NCI-H2196 (cell line): ENCODE measurements around the gene ETV6.

Experiments
- DNase-seq: peaks from one replicate; lab custom pipeline; 2025; ENCODE audit not compliant: unreplicated experiment; lab: John Stamatoyannopoulos, UW

The ETV6 gene

DNA sequence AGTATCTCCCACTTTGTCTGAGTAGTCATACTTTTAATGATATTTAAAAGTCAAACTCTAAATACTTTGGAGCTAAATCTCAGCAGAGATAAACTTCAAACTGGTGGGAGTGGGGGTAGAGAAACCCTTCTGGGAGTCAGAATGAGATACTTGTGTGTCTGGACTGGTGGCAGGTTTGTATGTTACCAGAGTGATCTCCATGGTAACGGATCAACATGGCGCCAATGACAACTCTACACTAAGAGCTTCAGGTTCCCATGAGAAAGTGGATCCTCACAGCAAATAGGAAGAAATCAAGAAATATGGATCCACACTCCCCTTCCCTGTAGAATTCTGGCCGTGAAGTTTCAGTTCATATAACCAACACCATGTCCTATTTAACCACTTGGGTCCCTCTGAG is 121.9 kb downstream of the ETV6 start:
- DNase-seq = peak; percentile 21

GRCh38 chr12:11771895-11772502 is 122.5 kb downstream of the ETV6 start:
- DNase-seq = no peak

DNA sequence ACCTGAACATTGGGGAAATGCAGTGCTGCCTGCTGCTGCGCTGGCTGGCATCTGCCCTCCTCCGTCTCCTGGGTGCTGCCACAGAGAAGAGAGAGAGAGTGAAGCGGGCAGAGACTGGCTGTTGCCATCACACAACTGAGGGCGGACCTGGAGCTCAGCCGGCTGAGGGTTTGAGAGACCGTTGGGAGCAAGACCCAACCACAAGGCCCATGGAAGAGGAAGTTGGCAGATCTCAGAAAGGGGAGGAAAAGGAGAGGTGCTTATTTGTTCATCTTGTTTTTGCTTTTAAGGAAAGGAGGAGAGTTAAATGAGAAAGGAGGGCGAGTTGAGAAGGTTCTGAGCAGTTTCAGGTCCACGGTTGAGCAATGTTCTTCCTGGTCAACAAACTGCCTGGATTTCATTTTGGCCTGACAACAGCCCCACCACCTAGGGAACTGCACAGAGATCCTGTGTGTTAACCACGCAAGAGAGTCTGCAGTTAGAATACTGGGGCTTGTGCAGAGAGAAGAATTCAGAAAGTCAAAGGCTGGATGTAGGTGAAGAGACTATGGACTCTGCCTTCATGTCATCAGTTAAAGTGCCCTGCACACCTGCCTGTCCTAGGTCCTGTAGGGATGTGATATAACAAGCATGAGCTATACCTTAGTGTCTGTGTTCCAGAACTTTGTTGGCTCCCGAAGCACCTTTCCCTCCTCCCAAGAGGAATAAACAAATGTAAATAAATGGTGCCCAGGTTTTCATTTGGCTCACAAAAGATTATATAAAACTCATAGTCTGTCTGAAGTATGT is 124.6 kb downstream of the ETV6 start:
- no peak for DNase-seq

DNA sequence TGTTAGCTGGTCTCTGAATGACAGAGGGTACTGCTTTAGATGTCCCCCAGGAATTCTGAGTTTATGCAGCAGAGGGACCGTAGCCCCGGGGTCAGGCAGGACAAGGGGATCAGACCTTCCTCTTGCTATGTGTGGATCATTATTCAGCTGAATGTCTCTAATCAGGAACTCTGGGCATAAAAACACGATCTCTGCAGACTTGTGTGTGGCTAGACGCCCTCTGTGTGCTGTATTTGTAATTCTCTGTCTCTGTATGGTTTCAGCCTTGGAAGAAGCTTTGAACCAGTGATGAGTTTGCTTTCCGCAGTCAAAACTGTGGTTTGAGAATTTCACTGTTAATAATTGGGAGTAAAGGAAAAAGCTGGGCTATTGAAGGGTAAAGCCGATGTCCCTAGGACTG is 125.3 kb downstream of the ETV6 start:
- DNase-seq = no peak

DNA sequence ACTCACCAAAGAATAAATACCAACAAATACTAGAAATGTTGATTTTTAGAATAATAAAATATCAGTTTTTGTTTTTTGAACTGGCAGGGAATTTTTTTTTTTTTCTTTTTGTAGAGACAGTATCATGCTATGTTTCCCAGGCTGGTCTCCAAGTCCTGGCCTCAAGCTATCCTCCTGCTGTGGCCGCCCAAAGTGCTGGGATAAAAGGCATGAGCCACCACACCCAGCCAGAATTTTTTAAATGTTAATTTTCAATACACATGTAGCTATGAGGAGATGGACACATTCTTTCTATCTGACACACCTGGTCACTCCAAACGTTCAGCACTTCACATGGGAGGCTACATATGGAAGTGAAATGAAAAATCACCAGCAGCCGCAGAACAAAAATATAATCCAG is 126.8 kb downstream of the ETV6 start:
- no peak for DNase-seq

- DNase-seq = no peak
These were observed 128.0 kb downstream of the ETV6 start for GRCh38 chr12:11777451-11777850.

DNA sequence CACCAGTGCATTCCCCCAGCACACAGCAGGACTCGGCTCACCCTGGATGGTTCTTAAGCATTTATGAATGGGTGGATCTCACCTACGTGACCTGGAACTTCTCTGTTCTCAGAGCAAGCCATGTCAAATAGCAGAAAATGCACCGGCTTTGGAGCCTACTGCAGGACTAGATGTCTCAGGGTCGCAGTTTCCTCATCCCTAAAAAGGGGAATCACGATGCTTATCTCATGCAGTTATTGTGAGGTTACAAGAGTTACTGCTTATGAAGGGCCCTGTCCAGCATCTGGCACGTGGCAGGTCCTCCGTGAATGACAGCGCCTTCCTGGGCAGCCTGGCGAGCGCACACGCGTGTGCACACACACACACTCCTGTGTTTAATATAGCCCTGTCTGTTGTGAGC is 128.5 kb downstream of the ETV6 start:
- DNase-seq = no peak

GRCh38 chr12:11778713-11779685 is 129.5 kb downstream of the ETV6 start:
- DNase-seq = no peak

DNA sequence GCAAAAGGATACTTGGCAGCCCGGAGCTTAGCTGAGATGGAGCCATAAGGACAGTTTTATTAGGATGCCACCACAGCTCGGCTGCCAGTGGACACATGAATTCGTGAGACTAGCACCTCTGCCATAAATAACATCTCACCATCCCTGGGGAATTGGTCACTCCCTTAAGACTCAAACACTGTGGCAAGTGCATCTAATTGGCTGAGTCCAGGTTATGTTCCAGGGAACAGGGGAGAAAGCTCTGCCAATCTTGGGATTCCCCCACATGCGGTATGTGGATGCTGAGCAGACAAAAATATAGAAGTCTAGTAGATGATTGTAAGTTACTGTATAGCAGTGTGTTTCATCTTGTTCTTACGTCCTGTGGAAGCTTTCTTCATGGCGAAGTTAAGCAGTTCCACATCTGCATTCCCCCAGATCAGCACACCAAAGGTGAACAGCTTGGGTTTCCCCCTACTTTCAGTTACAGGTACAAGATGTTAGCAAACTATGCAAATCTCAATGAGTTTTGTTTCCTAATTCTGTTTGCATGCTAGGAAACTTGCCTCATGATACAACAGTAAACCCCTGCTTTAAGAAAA is 131.1 kb downstream of the ETV6 start:
- no peak for DNase-seq

GRCh38 chr12:11782914-11783420 is 133.5 kb downstream of the ETV6 start:
- no peak for DNase-seq

- peak; percentile 40 for DNase-seq
These were observed 136.2 kb downstream of the ETV6 start for GRCh38 chr12:11785712-11786111.

GRCh38 chr12:11786638-11787365 is 137.3 kb downstream of the ETV6 start:
- DNase-seq = no peak

GRCh38 chr12:11787437-11787836 is 138.0 kb downstream of the ETV6 start:
- DNase-seq = no peak

DNA sequence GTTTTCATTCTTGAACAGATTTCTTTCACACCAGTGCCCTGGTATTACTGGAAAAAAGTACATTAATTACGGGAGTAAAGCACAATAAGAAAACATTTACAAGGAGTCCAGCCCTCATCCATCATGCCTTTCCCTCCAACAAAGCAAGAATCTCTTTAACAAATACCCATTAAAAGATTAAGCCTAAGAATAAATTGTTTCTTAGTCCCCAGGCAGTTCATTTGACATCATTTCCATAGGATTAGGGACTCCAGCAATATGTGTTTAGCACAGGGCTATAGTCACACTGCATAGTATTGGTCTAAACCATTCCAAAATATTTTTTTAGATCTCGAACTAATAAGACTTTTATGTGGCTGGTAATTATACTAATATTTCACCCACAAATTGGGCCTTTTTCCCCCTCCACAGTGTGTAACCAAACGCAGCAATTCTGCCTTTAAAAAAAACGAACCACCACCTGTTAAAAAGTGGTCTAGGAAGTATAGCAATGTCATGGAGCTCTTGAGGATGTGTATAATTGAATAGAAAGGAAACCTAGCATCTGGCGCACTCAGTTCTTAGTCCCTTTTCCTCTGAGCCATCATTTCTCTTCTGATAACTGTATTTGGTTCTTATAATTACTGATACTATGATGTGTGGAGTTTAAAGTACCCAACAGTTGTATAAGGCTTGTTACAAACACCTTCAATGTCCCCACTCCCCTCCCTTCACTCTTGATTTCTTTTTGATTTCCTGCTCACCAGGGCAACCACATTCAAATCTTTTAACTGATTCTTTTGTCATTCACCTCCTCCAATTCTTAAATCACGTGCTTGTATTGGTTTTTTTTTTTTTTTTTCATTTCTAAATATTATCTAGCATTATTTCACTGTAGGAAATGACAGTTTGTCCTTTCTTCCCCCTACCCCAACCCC is 138.7 kb downstream of the ETV6 start:
- no peak for DNase-seq

DNA sequence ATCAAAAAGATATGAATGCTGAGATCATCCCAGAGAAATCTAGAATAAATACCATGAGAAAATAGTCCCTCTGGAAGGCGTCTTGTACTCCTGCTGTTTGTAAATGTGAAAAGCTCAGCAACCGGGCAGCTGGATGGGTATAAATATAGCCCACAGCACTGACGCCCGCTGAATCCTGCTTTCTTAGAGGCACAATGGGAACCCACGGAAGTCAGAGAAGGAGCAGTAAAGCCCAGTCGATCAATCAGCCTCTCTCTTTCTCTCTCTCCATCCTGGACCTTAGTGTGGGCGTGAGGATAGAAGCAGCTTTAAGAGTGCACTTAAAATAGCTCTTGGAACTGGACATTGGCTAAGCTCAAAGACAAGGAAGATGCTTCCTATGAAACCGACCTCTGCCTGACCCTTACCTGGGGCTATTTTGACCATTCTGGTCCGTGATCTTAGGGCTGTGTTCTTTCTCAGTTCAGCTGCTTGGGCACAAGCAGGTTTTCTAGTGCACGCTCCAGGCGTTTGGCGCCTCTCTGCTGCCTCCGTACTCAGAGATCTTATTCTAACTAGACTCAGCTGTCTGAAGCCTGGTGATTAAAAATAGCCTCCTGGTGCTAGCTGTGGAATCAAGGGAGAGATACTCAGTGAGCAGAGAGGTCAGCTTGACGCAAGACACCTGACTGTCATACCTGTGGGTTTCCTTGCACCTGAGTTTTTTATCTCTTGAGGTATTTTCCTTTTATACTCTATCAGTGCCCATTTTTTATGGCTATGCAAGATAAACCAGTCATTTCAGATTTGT is 144.6 kb downstream of the ETV6 start:
- no peak for DNase-seq

- no peak for DNase-seq
These were observed 145.3 kb downstream of the ETV6 start for GRCh38 chr12:11794751-11795150.

- peak; percentile 50 for DNase-seq
These were observed 145.9 kb downstream of the ETV6 start for GRCh38 chr12:11795192-11795912.

DNA sequence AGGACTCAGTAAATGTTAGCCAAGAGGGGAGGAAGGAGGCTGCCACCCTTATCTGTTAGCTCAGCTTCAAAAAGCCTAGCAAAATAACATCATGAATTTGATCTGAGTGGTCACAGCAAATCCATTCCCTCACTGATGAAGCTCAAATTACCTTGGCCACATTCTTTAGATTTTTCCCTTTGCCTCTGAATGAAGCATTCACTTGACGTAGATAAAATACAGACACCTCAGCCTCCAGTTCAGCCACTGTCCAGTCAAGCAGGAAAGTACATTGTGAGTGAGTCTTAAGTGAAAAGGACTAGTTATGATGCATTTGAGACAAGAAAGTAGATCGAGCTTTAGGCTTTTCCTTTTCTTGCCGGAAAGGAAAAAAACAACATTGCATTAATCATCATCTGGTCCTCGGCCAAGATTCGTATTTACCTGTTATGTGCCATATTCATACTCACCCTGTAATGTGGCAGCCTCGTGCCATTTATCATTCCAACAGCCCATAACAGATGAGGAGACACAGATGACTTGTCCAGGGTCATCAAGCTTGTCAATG is 146.5 kb downstream of the ETV6 start:
- DNase-seq = peak; percentile 56
